ENCODE data around the gene SLC12A7.

The SLC12A7 gene

DNA sequence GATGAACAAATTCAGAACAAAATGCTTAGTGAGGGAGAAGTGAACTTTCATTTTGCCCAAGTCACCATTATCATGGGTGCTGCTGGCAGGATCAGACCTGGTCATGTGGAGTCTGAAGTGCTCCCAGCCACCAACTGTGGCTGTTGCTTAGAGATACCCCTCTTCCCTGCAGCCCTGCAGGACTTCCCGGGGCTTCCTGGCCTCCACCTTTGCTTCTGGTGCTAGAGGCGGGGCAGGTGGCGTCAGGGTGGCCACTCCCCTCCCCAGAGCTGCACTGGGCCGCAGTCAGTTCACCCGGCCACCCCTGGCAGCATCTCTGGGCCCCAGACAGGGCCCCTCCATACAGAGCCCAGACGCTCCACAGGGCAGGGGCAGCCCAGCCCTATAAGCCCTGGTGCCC is 30.0 kb upstream of the SLC12A7 start:
- TF ChIP-seq, protein P1, sequence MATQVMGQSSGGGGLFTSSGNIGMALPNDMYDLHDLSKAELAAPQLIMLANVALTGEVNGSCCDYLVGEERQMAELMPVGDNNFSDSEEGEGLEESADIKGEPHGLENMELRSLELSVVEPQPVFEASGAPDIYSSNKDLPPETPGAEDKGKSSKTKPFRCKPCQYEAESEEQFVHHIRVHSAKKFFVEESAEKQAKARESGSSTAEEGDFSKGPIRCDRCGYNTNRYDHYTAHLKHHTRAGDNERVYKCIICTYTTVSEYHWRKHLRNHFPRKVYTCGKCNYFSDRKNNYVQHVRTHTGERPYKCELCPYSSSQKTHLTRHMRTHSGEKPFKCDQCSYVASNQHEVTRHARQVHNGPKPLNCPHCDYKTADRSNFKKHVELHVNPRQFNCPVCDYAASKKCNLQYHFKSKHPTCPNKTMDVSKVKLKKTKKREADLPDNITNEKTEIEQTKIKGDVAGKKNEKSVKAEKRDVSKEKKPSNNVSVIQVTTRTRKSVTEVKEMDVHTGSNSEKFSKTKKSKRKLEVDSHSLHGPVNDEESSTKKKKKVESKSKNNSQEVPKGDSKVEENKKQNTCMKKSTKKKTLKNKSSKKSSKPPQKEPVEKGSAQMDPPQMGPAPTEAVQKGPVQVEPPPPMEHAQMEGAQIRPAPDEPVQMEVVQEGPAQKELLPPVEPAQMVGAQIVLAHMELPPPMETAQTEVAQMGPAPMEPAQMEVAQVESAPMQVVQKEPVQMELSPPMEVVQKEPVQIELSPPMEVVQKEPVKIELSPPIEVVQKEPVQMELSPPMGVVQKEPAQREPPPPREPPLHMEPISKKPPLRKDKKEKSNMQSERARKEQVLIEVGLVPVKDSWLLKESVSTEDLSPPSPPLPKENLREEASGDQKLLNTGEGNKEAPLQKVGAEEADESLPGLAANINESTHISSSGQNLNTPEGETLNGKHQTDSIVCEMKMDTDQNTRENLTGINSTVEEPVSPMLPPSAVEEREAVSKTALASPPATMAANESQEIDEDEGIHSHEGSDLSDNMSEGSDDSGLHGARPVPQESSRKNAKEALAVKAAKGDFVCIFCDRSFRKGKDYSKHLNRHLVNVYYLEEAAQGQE (IDR thresholded peaks at IDR 0.05; ENCODE audit: insufficient read depth in 1 of 2, low read depth in 2 of 2, low read length in 2 of 2): no peak
- TF ChIP-seq SIN3A (IDR thresholded peaks at IDR 0.05; ENCODE audit: borderline replicate concordance, insufficient read depth, low read length) (no peak), FOXP2 (optimal IDR thresholded peaks at IDR 0.05; ENCODE audit: borderline replicate concordance, extremely low read depth, extremely low read length, insufficient read depth) (no peak), POLR2AphosphoS5 (IDR thresholded peaks at IDR 0.05; ENCODE audit: low read depth, low read length) (no peak), TAF1 (IDR thresholded peaks at IDR 0.05; ENCODE audit: borderline replicate concordance, insufficient read depth, low read length) (no peak)

DNA sequence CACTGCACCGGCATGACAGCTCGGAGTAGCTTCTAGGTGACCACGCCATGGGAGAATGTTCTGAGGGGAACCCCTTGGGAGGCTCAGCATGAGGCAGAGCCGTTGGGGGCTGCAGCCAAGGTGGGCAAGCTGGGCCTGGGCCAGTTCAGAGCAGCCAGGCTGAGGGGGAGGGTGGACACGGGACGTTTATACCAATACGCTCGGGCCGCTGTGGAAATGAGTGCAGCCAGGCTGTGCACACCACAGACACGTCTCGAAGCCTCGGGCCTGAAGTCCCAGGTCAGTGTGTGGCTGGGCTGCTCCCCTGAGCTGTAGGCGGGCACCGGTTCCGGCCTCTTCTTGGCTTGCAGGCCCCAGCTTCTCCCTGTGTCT is 28.9 kb upstream of the SLC12A7 start:
- TF ChIP-seq POLR2AphosphoS5 (IDR thresholded peaks at IDR 0.05; ENCODE audit: low read depth, low read length) (no peak), FOXP2 (optimal IDR thresholded peaks at IDR 0.05; ENCODE audit: borderline replicate concordance, extremely low read depth, extremely low read length, insufficient read depth) (no peak)

DNA sequence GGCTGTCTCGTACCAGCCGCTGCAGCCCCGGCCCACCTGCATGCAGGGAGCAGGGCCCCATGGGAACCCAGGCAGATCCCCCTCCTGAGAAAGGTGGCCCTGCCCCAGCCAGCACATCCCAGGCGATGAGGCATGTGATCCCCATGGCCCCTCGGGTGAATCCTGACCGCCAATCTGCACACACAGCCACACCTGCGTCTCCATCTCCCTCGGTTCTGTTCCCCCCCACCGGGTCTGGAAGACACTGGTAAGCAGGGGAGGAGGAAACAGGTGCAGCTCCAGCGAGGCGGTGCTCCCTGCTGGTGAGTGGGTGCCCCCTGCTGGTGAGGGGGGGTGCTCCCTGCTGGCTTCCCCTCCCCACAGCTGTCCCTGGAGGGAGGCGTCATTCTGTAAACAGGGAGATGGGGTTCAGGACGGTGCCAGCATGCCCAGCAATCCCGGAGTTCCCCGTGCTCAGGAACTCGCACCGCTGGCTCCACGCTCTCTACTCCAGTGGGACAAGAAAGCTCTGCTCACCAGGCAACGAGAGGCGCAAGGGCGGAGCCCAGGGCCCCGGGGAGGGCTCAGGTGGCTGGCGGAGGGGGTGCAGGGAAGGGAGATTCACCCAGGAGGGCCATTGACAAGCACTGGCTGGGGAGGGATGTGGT is 28.4 kb upstream of the SLC12A7 start:
- TF ChIP-seq SIN3A (IDR thresholded peaks at IDR 0.05; ENCODE audit: borderline replicate concordance, insufficient read depth, low read length) (no peak), FOXP2 (optimal IDR thresholded peaks at IDR 0.05; ENCODE audit: borderline replicate concordance, extremely low read depth, extremely low read length, insufficient read depth) (no peak), POLR2AphosphoS5 (IDR thresholded peaks at IDR 0.05; ENCODE audit: low read depth, low read length) (no peak), TAF1 (IDR thresholded peaks at IDR 0.05; ENCODE audit: borderline replicate concordance, insufficient read depth, low read length) (no peak)
- TF ChIP-seq, protein P1 (IDR thresholded peaks at IDR 0.05; ENCODE audit: insufficient read depth in 1 of 2, low read depth in 2 of 2, low read length in 2 of 2): no peak

DNA sequence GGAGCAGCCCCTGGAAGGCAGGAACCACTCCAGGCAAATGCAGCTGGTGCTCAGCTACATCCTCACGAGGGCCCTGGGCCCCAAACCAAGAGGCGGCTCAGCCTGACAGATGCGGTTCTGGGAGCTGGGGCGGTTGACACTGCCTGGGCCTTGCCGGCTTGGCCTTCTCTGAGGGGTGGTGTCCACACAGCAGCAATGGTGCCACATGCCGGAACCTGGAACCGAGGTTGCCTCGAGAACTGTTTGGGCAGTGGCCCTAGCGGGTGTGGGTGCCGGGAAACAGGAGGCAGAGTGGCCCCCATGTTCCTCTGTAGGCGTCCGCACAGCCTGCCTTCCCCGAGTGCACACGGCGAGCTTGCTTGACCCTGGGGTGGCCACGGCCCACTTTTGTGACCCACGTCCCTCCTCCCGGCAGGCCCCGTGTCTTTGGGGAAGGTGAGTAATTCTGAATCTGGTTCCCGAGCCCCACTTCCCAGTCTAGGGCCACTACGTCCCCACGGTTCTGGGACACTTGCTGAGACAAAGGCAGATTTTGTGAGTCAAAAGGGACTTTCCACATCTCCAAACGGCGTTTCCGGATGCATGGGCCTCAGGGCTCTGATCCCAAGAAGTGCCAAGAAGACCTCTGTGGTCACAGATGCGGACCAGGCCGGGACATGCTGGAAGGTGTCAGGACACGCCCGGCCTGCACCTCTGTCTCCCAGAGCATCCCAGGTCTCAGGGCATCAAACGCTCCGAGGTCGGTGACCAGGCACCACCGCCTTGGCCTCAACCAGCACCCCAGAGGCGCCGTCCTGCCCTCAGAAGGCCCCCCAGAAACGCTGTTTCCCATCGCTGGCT is 27.7 kb upstream of the SLC12A7 start:
- TF ChIP-seq, protein P1 (IDR thresholded peaks at IDR 0.05; ENCODE audit: insufficient read depth in 1 of 2, low read depth in 2 of 2, low read length in 2 of 2): no peak
- TF ChIP-seq TAF1 (IDR thresholded peaks at IDR 0.05; ENCODE audit: borderline replicate concordance, insufficient read depth, low read length) (no peak), FOXP2 (optimal IDR thresholded peaks at IDR 0.05; ENCODE audit: borderline replicate concordance, extremely low read depth, extremely low read length, insufficient read depth) (no peak), SIN3A (IDR thresholded peaks at IDR 0.05; ENCODE audit: borderline replicate concordance, insufficient read depth, low read length) (no peak), POLR2AphosphoS5 (IDR thresholded peaks at IDR 0.05; ENCODE audit: low read depth, low read length) (no peak)

DNA sequence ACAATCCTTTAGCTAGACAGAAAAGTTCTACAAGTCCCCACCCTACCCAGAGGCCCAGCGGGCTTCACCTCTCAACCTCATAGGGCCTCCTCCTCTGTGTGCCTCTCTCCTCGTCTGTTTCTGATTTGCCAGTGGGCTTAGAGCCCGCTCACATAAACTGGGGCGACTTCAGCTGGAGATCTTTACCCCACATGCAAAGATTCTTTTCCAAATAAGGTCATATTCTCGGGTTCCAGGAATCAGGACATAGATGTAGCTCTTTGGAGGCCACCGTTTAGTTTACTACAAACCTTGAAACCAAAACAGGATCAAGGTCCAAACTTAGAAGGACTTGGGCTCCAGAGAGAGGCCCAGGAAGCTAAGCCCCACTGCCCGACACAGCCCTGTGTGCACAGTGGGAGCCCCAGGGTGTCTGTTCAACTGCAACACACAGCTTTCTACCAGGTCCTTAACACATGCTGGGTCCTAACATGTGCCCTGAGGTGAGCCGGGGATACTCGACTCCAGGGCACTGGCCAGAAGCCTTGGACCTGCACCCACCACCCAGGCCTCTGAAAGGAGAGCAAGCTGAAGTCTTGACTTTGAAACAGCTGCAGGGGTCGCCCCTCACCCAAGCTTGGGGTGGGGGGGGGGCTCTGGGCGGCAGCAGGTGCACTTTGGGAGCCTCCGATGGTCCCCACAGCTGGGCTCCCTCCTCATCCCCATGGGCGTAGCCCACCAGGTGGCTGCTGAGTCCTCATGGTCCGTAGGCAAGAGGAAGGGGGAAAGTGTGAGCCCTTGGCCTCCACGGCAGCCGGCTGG is 26.8 kb upstream of the SLC12A7 start:
- TF ChIP-seq FOXP2 (optimal IDR thresholded peaks at IDR 0.05; ENCODE audit: borderline replicate concordance, extremely low read depth, extremely low read length, insufficient read depth) (no peak), SIN3A (IDR thresholded peaks at IDR 0.05; ENCODE audit: borderline replicate concordance, insufficient read depth, low read length) (no peak), TAF1 (IDR thresholded peaks at IDR 0.05; ENCODE audit: borderline replicate concordance, insufficient read depth, low read length) (no peak)

All from PFSK-1 (cell line).